ENCODE measurements around the gene RNF6. TPM values are rescaled to one million over a fixed set of nuclear protein-coding genes. Genes with fewer than 3 reads are reported as not detected.

The RNF6 gene
- total RNA-seq, 1 experiment from 2014 or later = 33.2 TPM

DNA sequence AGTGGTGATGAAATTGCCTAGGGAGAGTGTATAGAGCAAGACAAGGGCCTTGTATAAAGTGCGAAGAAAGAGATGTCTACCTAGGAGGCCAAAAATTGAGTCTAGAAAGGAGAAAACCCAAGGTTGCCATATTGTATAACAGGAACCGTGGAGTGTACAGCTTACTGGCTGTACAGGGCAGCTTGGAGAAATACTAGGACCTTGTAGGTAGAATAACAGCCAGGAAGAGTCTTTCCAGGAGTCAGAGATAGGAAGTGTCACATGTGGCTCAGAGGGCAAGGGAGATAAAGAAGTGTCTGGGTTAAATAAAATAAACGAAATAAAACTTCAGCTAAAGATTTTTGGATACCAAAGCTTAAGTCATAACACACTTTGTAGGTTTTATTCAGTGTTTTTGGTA is 44.2 kb upstream of the RNF6 start:
- ChIA-PET RAD21 (ENCODE audit: low non-redundant PET in 1 of 2, low total read pairs in 2 of 2, uncharacterized antibody in 2 of 2, unreplicated experiment in 2 of 2) (no interaction called here), CTCF (no interaction called here), POLR2A (no interaction called here)
- Histone ChIP-seq H3K36me3 (ENCODE audit: control insufficient read depth in 1 of 2, insufficient read depth in 2 of 2, low read length in 2 of 2) (no peaks in the 10 kb centered on the region), H3K9ac (ENCODE audit: low read length) (no peak overlapping the region), H3K79me2 (ENCODE audit: insufficient read depth, low read length) (peaks cover 93% of the 10 kb centered on the region), H3K27ac (ENCODE audit: low read depth, low read length) (no peak overlapping the region), H3K4me2 (ENCODE audit: low read length) (no peak overlapping the region), H3K9me3 (ENCODE audit: control insufficient read depth in 1 of 2, insufficient read depth in 1 of 2, low read depth in 1 of 2, low read length in 2 of 2) (no peaks in the 10 kb centered on the region), H4K20me1 (ENCODE audit: insufficient read depth) (no peaks in the 10 kb centered on the region), H2AFZ (ENCODE audit: low read depth, low read length, poor library complexity, severe bottlenecking) (no peak overlapping the region), H3K4me1 (ENCODE audit: control insufficient read depth in 1 of 2, insufficient read depth in 2 of 2, low read length in 2 of 2) (no peaks in the 10 kb centered on the region), H3K9me2 (ENCODE audit: insufficient read depth) (no peaks in the 10 kb centered on the region), H3K27me3 (ENCODE audit: insufficient read depth, low read length) (no peaks in the 10 kb centered on the region), H3K4me3 (replicated peaks in 1 of 2; ENCODE audit: low read depth in 1 of 2, low read length in 2 of 2) (no peak overlapping the region)
- ATAC-seq (no peak), DNase-seq (ENCODE audit: low read depth, low spot score) (no peak)
- no TSS peak for BruUV-seq (replicated peaks)
- intact Hi-C loops (cut with micrococcal nuclease) = no loop called here
- TF ChIP-seq ZNF274 (IDR thresholded peaks at IDR 0.05; ENCODE audit: low read depth, low read length) (no peak), CBX3 (IDR thresholded peaks at IDR 0.05; ENCODE audit: low read depth) (no peak), EGR1 (IDR thresholded peaks at IDR 0.05; ENCODE audit: low read depth) (no peak), POLR2AphosphoS5 (IDR thresholded peaks at IDR 0.05; ENCODE audit: low read depth, low read length) (no peak), POLR2A (IDR thresholded peaks at IDR 0.05; ENCODE audit: borderline replicate concordance, extremely low read depth, insufficient read depth, insufficient read length) (no peak), SIN3A (IDR thresholded peaks at IDR 0.05; ENCODE audit: low read depth) (no peak), SP1 (IDR thresholded peaks at IDR 0.05; ENCODE audit: low read depth) (no peak), SRF (IDR thresholded peaks at IDR 0.05; ENCODE audit: low read depth) (no peak), ELF1 (IDR thresholded peaks at IDR 0.05; ENCODE audit: borderline replicate concordance, low read depth) (no peak), EZH2phosphoT487 (IDR thresholded peaks at IDR 0.05; ENCODE audit: borderline replicate concordance) (no peak), FOSL1 (IDR thresholded peaks at IDR 0.05; ENCODE audit: low read depth) (no peak), EZH2 (IDR thresholded peaks at IDR 0.05) (no peak), ZFX (IDR thresholded peaks at IDR 0.05) (no peak), RAD21 (IDR thresholded peaks at IDR 0.05; ENCODE audit: low read depth) (no peak), TCF7L2 (IDR thresholded peaks at IDR 0.05; ENCODE audit: borderline replicate concordance, extremely low read depth, insufficient read depth, insufficient read length) (no peak), YY1 (IDR thresholded peaks at IDR 0.05; ENCODE audit: extremely low read depth, insufficient replicate concordance, low read depth, low read length) (no peak)
- TF ChIP-seq, protein P1, sequence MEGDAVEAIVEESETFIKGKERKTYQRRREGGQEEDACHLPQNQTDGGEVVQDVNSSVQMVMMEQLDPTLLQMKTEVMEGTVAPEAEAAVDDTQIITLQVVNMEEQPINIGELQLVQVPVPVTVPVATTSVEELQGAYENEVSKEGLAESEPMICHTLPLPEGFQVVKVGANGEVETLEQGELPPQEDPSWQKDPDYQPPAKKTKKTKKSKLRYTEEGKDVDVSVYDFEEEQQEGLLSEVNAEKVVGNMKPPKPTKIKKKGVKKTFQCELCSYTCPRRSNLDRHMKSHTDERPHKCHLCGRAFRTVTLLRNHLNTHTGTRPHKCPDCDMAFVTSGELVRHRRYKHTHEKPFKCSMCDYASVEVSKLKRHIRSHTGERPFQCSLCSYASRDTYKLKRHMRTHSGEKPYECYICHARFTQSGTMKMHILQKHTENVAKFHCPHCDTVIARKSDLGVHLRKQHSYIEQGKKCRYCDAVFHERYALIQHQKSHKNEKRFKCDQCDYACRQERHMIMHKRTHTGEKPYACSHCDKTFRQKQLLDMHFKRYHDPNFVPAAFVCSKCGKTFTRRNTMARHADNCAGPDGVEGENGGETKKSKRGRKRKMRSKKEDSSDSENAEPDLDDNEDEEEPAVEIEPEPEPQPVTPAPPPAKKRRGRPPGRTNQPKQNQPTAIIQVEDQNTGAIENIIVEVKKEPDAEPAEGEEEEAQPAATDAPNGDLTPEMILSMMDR (IDR thresholded peaks at IDR 0.05 in 2 of 3, conservative IDR thresholded peaks at IDR 0.05 in 1 of 3; ENCODE audit: borderline replicate concordance in 1 of 3, insufficient read depth in 1 of 3, low read depth in 2 of 3, low read length in 2 of 3) = no peak
- TF ChIP-seq, protein P2, sequence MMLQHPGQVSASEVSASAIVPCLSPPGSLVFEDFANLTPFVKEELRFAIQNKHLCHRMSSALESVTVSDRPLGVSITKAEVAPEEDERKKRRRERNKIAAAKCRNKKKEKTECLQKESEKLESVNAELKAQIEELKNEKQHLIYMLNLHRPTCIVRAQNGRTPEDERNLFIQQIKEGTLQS (IDR thresholded peaks at IDR 0.05) = no peak
- TF ChIP-seq, protein P3, sequence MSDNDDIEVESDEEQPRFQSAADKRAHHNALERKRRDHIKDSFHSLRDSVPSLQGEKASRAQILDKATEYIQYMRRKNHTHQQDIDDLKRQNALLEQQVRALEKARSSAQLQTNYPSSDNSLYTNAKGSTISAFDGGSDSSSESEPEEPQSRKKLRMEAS (IDR thresholded peaks at IDR 0.05) = no peak
- TF ChIP-seq, protein P4, sequence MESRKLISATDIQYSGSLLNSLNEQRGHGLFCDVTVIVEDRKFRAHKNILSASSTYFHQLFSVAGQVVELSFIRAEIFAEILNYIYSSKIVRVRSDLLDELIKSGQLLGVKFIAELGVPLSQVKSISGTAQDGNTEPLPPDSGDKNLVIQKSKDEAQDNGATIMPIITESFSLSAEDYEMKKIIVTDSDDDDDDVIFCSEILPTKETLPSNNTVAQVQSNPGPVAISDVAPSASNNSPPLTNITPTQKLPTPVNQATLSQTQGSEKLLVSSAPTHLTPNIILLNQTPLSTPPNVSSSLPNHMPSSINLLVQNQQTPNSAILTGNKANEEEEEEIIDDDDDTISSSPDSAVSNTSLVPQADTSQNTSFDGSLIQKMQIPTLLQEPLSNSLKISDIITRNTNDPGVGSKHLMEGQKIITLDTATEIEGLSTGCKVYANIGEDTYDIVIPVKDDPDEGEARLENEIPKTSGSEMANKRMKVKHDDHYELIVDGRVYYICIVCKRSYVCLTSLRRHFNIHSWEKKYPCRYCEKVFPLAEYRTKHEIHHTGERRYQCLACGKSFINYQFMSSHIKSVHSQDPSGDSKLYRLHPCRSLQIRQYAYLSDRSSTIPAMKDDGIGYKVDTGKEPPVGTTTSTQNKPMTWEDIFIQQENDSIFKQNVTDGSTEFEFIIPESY (IDR thresholded peaks at IDR 0.05; ENCODE audit: extremely low read depth, insufficient replicate concordance, low read length) = no peak
